Transverse colon (tissue), 4 donors: ENCODE data around the gene MGAT5. TPM values are rescaled to one million over a fixed set of nuclear protein-coding genes. Genes with fewer than 3 reads are reported as not detected.

Source experiments
- DNase-seq: peaks from one replicate; pipeline ENCODE4 v3.0.0-alpha.2; 2019
- H3K27ac ChIP-seq, 4 donors: fragments of 200-600 bp; sonication (generic); 2 replicates each; pipeline ENCODE4 v1.5.1; 2016 to 2018; ENCODE audit warnings: inconsistent platforms in 4 of 4
- H3K27me3 ChIP-seq: fragments of 200-600 bp; sonication (generic); 2 replicates; pipeline ENCODE4 v1.5.1; 2017; ENCODE audit warnings: inconsistent platforms
- H3K36me3 ChIP-seq, 4 donors: fragments of 200-600 bp; sonication (generic); 2 replicates each; pipeline ENCODE4 v1.5.1; 2017 to 2019; ENCODE audit warnings: inconsistent platforms in 4 of 4
- H3K4me1 ChIP-seq, 4 donors: fragments of 200-600 bp; sonication (generic); 2 replicates each; pipeline ENCODE4 v1.5.1; 2017 to 2020; ENCODE audit warnings: inconsistent platforms in 4 of 4
- H3K4me3 ChIP-seq, 4 donors: fragments of 200-600 bp; sonication (generic); 1 replicate in 1 of 4; 2 replicates in 3 of 4; pipeline versions ENCODE4 v1.5.1 to v1.6.1; 2017 to 2019; ENCODE audit warnings: inconsistent platforms in 4 of 4
- H3K9me3 ChIP-seq, 2 donors: fragments of 200-600 bp; sonication (generic); 2 replicates each; pipeline ENCODE4 v1.5.1; 2017 to 2019; ENCODE audit warnings: inconsistent platforms in 2 of 2
- CTCF ChIP-seq, 5 experiments: fragments of 200-600 bp in 3 of 5; fragments of 450-650 bp in 2 of 5; sonication (generic) in 3 of 5; IDR thresholded peaks; 1 replicate in 2 of 5; 2 replicates in 3 of 5; pipeline ENCODE4 v1.5.1; 2016 to 2017; ENCODE audit warnings: antibody characterized with exemption in 5 of 5, inconsistent platforms in 3 of 5, mild to moderate bottlenecking in 2 of 5, moderate library complexity in 1 of 5
- EP300 ChIP-seq: sonication (generic); formaldehyde crosslinking; IDR thresholded peaks from one replicate; pipeline ENCODE4 v1.6.1; 2017; ENCODE audit warnings: antibody characterized with exemption, low read depth
- POLR2A ChIP-seq: fragments of 450-650 bp; IDR thresholded peaks from one replicate; pipeline ENCODE4 v1.6.1; 2016; ENCODE audit warnings: antibody characterized with exemption, mild to moderate bottlenecking, moderate library complexity
- POLR2AphosphoS5 ChIP-seq, 3 donors: sonication (generic); formaldehyde crosslinking; IDR thresholded peaks; one replicate each; pipeline ENCODE4 v1.6.1; 2016; ENCODE audit warnings: antibody characterized with exemption in 3 of 3
- WGBS, 2 donors: methylation state at CpG; one replicate each; pipeline ENCODE4 v1.1.5; 2018; ENCODE audit warnings: low coverage in 1 of 2; 5-methylcytosine and 5-hydroxymethylcytosine counted together
- in situ Hi-C, 4 donors: fragments of 200-750 bp; cut with MboI; loops; one replicate each; pipeline versions ENCODE4 v1.15.0 to v1.15.1; 2017; ENCODE audit warnings: low sequenced_read_pairs in 3 of 4, low pct_ligation_motif_present in 1 of 4, low pct_unique_long_range_greater_than_20kb in 1 of 4
- intact Hi-C: fragments of 100-400 bp; cut with DNase I; formaldehyde crosslinking; loops from one replicate; pipeline ENCODE4 v1.15.1; 2023; ENCODE audit warnings: low total_unique reads
- total RNA-seq, 4 donors: library from RNA; depleted of rRNA; stranded (reverse); fragments of >200 nt; gene quantifications; one replicate each; pipeline ENCODE4 v1.1.0, GENCODE V29; 2016

MGAT5 gene
- total RNA-seq, 4 donors from 2014 or later: 23.6 to 67.6 (median 55.2) TPM

- Histone ChIP-seq H3K4me1 (peaks cover 0 to 6% (median 0%) of the 10 kb centered on the region in 4 donors), H3K9me3 (no peaks in the 10 kb centered on the region), H3K27ac (no peak overlapping the region), H3K4me3 (no peak overlapping the region), H3K27me3 (no peaks in the 10 kb centered on the region), H3K36me3 (no peaks in the 10 kb centered on the region)
- DNase-seq: no peak
- intact Hi-C loops (no loop called here), in situ Hi-C loops (no loop called here)
- TF ChIP-seq CTCF (IDR thresholded peaks at IDR 0.05) (no peak), POLR2AphosphoS5 (IDR thresholded peaks at IDR 0.05) (no peak), EP300 (no peak), POLR2A (no peak)
- WGBS, 2 donors: 73 to 83% methylated on average over 5 of the region's 5 CpGs
Measured at GRCh38 chr2:134280231-134280630, 26.4 kb downstream of the MGAT5 start.

- Histone ChIP-seq H3K27ac (no peak overlapping the region), H3K9me3 (no peaks in the 10 kb centered on the region), H3K36me3 (no peaks in the 10 kb centered on the region), H3K27me3 (no peaks in the 10 kb centered on the region), H3K4me1 (peaks cover 0 to 6% (median 0%) of the 10 kb centered on the region in 4 donors), H3K4me3 (no peak overlapping the region)
- DNase-seq: no peak
- in situ Hi-C loops (no loop called here), intact Hi-C loops (no loop called here)
- no peak for TF ChIP-seq POLR2AphosphoS5 (IDR thresholded peaks at IDR 0.05)
- no peak for TF ChIP-seq CTCF (IDR thresholded peaks at IDR 0.05)
- TF ChIP-seq EP300: no peak
- TF ChIP-seq POLR2A: no peak
- 96 to 97% methylated on average over 4 of the region's 4 CpGs for WGBS, 2 donors
Measured at GRCh38 chr2:134280726-134281125, 26.9 kb downstream of the MGAT5 start.

- H3K36me3 ChIP-seq: no peaks in the 10 kb centered on the region
- WGBS, 2 donors: 60 to 90% methylated on average over 1 to 5 of the region's 5 CpGs
- no peak for TF ChIP-seq POLR2A
- TF ChIP-seq CTCF (IDR thresholded peaks at IDR 0.05): no peak
- no peak for TF ChIP-seq EP300
- TF ChIP-seq POLR2AphosphoS5 (IDR thresholded peaks at IDR 0.05): no peak
- intact Hi-C loops: no loop called here
- in situ Hi-C loops: no loop called here
- H3K4me1 ChIP-seq: peaks cover 0 to 9% (median 0%) of the 10 kb centered on the region in 4 donors
- no peak overlapping the region for H3K4me3 ChIP-seq
- no peaks in the 10 kb centered on the region for H3K9me3 ChIP-seq
- H3K27me3 ChIP-seq: no peaks in the 10 kb centered on the region
- DNase-seq: no peak
- H3K27ac ChIP-seq: no peak overlapping the region
Measured at GRCh38 chr2:134281815-134282419, 28.0 kb downstream of the MGAT5 start.

- H3K9me3 ChIP-seq: no peaks in the 10 kb centered on the region
- no peaks in the 10 kb centered on the region for H3K27me3 ChIP-seq
- no peak overlapping the region for H3K27ac ChIP-seq
- WGBS, 2 donors: 80 to 92% methylated on average over 4 of the region's 4 CpGs
- TF ChIP-seq EP300 (no peak), CTCF (IDR thresholded peaks at IDR 0.05) (no peak), POLR2AphosphoS5 (IDR thresholded peaks at IDR 0.05) (no peak), POLR2A (no peak)
- in situ Hi-C loops (no loop called here), intact Hi-C loops (no loop called here)
- H3K4me3 ChIP-seq: no peak overlapping the region
- peaks cover 0 to 18% (median 0%) of the 10 kb centered on the region in 4 donors for H3K4me1 ChIP-seq
- no peak for DNase-seq
- no peaks in the 10 kb centered on the region for H3K36me3 ChIP-seq
Measured at GRCh38 chr2:134282629-134283400, 28.9 kb downstream of the MGAT5 start.
